ENCODE data around the gene WDR1. TPM values are rescaled to one million over a fixed set of nuclear protein-coding genes. Genes with fewer than 3 reads are reported as not detected.

The WDR1 gene
- total RNA-seq, 1 donor from 2014 or later: 216 TPM

- no peak for DNase-seq (ENCODE audit: low spot score in 2 of 2)
- no peaks in the 10 kb centered on the region for H3K9me3 ChIP-seq
- TF ChIP-seq CTCF (IDR thresholded peaks at IDR 0.05): no peak
- H3K27ac ChIP-seq: peak overlapping the region in 1 of 2 donors; percentile 95
- no peak overlapping the region for H3K4me3 ChIP-seq
- no peaks in the 10 kb centered on the region for H3K27me3 ChIP-seq
- peaks cover 8 to 18% of the 10 kb centered on the region in 2 donors for H3K4me1 ChIP-seq
- intact Hi-C loops (cut with DNase I): loop anchor here (5.0 kb wide), 1 partner anchor 37 kb away; no protein-coding TSS in a partner anchor
- H3K36me3 ChIP-seq: peaks cover 4 to 8% of the 10 kb centered on the region in 2 donors
Observed at GRCh38 chr4:10119278-10119677, 2.7 kb upstream of the WDR1 start.

- DNase-seq (ENCODE audit: low spot score in 2 of 2): no peak
- Histone ChIP-seq H3K36me3 (peaks cover 12 to 18% of the 10 kb centered on the region in 2 donors), H3K4me3 (peak overlapping the region; percentile 61 to 82), H3K4me1 (peaks cover 14 to 27% of the 10 kb centered on the region in 2 donors), H3K9me3 (no peaks in the 10 kb centered on the region), H3K27ac (peak overlapping the region; percentile 93 to 95), H3K27me3 (no peaks in the 10 kb centered on the region)
- intact Hi-C loops (cut with DNase I): loop anchor here (5.0 kb wide), 1 partner anchor 36 kb away; no protein-coding TSS in a partner anchor
- TF ChIP-seq CTCF (IDR thresholded peaks at IDR 0.05): no peak
Observed at GRCh38 chr4:10118048-10119004, 1.7 kb upstream of the WDR1 start.

DNA sequence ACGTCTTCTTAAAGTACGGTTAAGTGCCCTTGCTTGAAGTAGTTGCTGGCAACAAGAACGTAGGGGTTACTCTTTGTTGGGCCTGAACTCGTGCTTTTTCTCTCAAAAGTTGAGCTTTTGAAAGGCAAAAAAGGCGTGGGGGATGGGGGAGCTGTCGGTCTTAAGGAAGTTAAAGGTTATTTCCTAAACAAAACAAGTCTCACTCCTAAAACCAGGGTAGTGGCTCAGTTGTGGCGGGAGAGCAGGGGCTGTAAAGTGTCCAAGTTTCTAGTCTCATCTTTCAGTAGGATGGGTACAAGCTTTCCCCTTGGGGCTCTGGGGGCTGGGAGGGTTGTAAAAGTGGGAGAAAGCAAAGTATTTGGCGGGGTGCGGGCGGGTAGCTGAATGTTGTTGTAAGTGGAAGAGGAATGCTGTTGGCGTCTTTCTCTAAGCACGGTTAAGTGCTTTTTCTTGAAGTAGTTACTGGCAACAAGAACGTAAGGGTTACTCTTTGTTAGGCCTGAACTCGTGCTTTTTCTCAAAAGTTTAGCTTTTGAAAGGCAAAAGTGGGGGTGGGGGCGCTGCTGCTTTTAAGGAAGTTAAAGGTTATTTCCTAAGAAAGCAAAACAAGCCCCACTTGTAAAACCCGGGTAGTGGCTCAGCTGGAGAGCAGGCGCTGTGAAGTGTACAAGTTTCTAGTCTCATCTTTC is 904 bp upstream of the WDR1 start:
- H3K27me3 ChIP-seq: no peaks in the 10 kb centered on the region
- no peak for DNase-seq (ENCODE audit: low spot score in 2 of 2)
- H3K4me1 ChIP-seq: peaks cover 18 to 35% of the 10 kb centered on the region in 2 donors
- TF ChIP-seq CTCF (IDR thresholded peaks at IDR 0.05): no peak
- peak overlapping the region; percentile 93 to 95 for H3K27ac ChIP-seq
- peak overlapping the region; percentile 61 to 82 for H3K4me3 ChIP-seq
- peaks cover 19 to 26% of the 10 kb centered on the region in 2 donors for H3K36me3 ChIP-seq
- no peaks in the 10 kb centered on the region for H3K9me3 ChIP-seq
- intact Hi-C loops (cut with DNase I): loop anchor here (1.0 to 5.0 kb wide), 3 partner anchors 35 to 426 kb away; no protein-coding TSS in a partner anchor

DNA sequence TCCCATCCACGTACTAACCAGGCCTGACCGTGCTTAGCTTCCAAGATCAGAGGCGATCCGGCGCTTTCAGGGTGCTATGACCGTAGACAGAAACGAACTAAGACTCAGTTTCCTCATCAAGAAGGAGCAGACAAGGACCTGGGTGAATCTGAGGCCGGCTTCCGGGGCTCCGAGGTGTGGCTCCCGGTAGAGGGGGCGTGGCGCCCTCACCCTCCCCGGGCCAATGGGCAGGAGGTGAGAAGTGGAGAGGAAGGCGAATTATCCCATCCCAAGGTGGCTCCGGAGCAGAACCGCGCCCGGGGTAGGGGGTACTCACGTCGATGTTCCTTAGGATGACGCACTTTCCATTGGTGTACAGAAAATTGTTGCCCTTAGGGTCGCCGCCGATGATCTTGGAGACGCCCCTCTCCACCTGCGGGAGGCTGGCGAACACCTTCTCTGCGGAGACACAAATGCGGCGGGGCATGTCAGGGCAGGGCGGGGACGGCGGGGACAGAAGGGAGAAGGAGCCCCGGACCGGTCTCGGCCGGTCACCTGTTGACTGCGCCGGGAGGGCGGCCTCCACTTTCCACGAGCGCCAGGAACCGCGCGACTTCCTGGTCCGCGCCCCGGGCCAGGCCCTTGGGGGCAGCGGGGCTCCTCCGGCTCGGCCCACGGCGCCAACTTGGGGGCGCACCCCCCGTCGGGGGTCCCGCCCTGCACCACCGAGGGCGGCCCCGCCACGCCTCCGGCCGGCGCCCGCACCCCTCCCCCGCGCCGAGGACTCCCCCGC is 616 bp downstream of the WDR1 start:
- Histone ChIP-seq H3K36me3 (peaks cover 29 to 41% of the 10 kb centered on the region in 2 donors), H3K27me3 (no peaks in the 10 kb centered on the region), H3K9me3 (no peaks in the 10 kb centered on the region), H3K4me1 (peaks cover 27 to 51% of the 10 kb centered on the region in 2 donors), H3K27ac (peak overlapping the region; percentile 93 to 95), H3K4me3 (peak overlapping the region; percentile 60 to 82)
- no peak for TF ChIP-seq CTCF (IDR thresholded peaks at IDR 0.05)
- intact Hi-C loops (cut with DNase I): loop anchor here (1.0 to 5.0 kb wide), 3 partner anchors 10 to 34 kb away; no protein-coding TSS in a partner anchor
- no peak for DNase-seq (ENCODE audit: low spot score in 2 of 2)

DNA sequence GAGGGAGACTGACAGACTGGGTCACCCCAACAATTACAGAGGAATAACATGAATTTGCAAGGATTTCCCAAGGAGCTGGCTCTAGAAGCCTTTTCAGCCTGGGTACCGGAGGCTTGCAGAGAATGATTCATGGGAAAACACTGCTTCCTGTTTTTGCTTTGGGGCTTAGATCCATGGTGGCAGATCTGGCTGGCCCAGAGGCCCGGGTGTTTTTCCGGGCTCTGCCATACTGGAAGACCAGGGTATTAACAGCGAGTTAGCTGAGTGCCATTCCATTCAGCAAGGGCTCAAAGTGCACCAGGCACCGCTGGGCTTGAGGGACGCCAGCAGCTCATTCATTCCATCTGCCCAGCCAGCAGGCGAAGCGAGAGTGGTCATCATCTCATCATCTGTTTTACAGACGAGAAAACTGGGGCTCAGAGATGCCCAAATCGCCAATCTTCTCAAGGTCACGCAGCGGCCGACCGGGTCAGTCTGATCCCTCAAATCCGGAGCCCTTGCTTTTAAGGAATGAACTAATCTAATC is 1.3 kb downstream of the WDR1 start:
- H3K27me3 ChIP-seq: no peaks in the 10 kb centered on the region
- H3K4me3 ChIP-seq: peak overlapping the region; percentile 60 to 82
- no peaks in the 10 kb centered on the region for H3K9me3 ChIP-seq
- H3K36me3 ChIP-seq: peaks cover 34 to 48% of the 10 kb centered on the region in 2 donors
- no peak for TF ChIP-seq CTCF (IDR thresholded peaks at IDR 0.05)
- intact Hi-C loops (cut with DNase I): loop anchor here (5.0 kb wide), 1 partner anchor 33 kb away; no protein-coding TSS in a partner anchor
- DNase-seq (ENCODE audit: low spot score in 2 of 2): peak in 1 of 2 donors; percentile 81
- H3K27ac ChIP-seq: peak overlapping the region; percentile 93 to 95
- H3K4me1 ChIP-seq: peaks cover 33 to 57% of the 10 kb centered on the region in 2 donors

Measured in ascending aorta (tissue), 2 donors.